T-helper 2 cell treated with Interferon-gamma antibody and Interleukin-4, amounts not matched to agents 100 ng/mL and 5 ng/mL, for 36 hours (primary cell): ENCODE data around the gene CLDN7. TPM values are rescaled to one million over a fixed set of nuclear protein-coding genes. Genes with fewer than 3 reads are reported as not detected.

Experiments used
- total RNA-seq: library from RNA; stranded (reverse); gene quantifications from 2 replicates; pipeline ENCODE4 v1.2.3, GENCODE V29; 2022

Gene CLDN7
- total RNA-seq, 1 donor from 2014 or later: 0.32 TPM

Other genes with a start within 250 kb of the CLDN7 start
- 138 and 139 TPM in 2 replicates for gene RNASEK, start 249.9 kb downstream of the CLDN7 start, total RNA-seq
- 0.36 and 0.39 TPM in 2 replicates for gene BCL6B, start 239.4 kb downstream of the CLDN7 start, total RNA-seq
- gene SLC16A13, start 226.5 kb downstream of the CLDN7 start, total RNA-seq: 19.5 and 19.9 TPM in 2 replicates
- 0.09 TPM in 2 replicates for gene SLC16A11, start 218.4 kb downstream of the CLDN7 start, total RNA-seq
- gene CLEC10A, start 182.2 kb downstream of the CLDN7 start, total RNA-seq: not detected in 2 replicates
- gene ASGR2, start 147.7 kb downstream of the CLDN7 start, total RNA-seq: not detected in 2 replicates
- gene ASGR1, start 83.1 kb downstream of the CLDN7 start, total RNA-seq: 0.91 and 1.8 TPM in 2 replicates
- 9.1 and 9.6 TPM in 2 replicates for gene DLG4, start 42.6 kb downstream of the CLDN7 start, total RNA-seq
- gene ACADVL, start 42.5 kb downstream of the CLDN7 start, total RNA-seq: 340 and 346 TPM in 2 replicates
- gene DVL2, start 28.0 kb downstream of the CLDN7 start, total RNA-seq: 46.4 and 51.1 TPM in 2 replicates
- 53.4 and 55.1 TPM in 2 replicates for gene PHF23, start 23.0 kb downstream of the CLDN7 start, total RNA-seq
- gene GABARAP, start 20.0 kb downstream of the CLDN7 start, total RNA-seq: 223 and 242 TPM in 2 replicates
- gene CTDNEP1, start 10.7 kb downstream of the CLDN7 start, total RNA-seq: 170 and 179 TPM in 2 replicates
- gene ELP5, start 10.3 kb downstream of the CLDN7 start, total RNA-seq: 56.5 and 57.8 TPM in 2 replicates
- 0.07 TPM in 1 of 2 replicates, not detected in the other for gene SLC2A4, start 19.2 kb upstream of the CLDN7 start, total RNA-seq
- gene YBX2, start 32.2 kb upstream of the CLDN7 start, total RNA-seq: 1.3 and 1.4 TPM in 2 replicates
- gene EIF5A, start 45.1 kb upstream of the CLDN7 start, total RNA-seq: 709 TPM in 2 replicates
- gene GPS2, start 52.9 kb upstream of the CLDN7 start, total RNA-seq: 78.5 and 83.2 TPM in 2 replicates
- 38.5 and 44.1 TPM in 2 replicates for gene NEURL4, start 66.9 kb upstream of the CLDN7 start, total RNA-seq
- gene ACAP1, start 74.1 kb upstream of the CLDN7 start, total RNA-seq: 580 and 590 TPM in 2 replicates
- 8.2 TPM in 2 replicates for gene KCTD11, start 89.7 kb upstream of the CLDN7 start, total RNA-seq
- not detected in 2 replicates for gene TMEM95, start 92.7 kb upstream of the CLDN7 start, total RNA-seq
- 1.2 and 1.4 TPM in 2 replicates for gene TNK1, start 118.6 kb upstream of the CLDN7 start, total RNA-seq
- gene PLSCR3, start 132.0 kb upstream of the CLDN7 start, total RNA-seq: 141 and 147 TPM in 2 replicates
- 54.3 and 56.3 TPM in 2 replicates for gene TMEM256, start 141.6 kb upstream of the CLDN7 start, total RNA-seq
- gene NLGN2, start 145.4 kb upstream of the CLDN7 start, total RNA-seq: 1.2 TPM in 2 replicates
- not detected in 2 replicates for gene SPEM1, start 157.8 kb upstream of the CLDN7 start, total RNA-seq
- not detected in 2 replicates for gene SPEM2, start 163.1 kb upstream of the CLDN7 start, total RNA-seq
- gene SPEM3, start 166.4 kb upstream of the CLDN7 start, total RNA-seq: not detected in 2 replicates
- 14.4 TPM in 2 replicates for gene TMEM102, start 173.0 kb upstream of the CLDN7 start, total RNA-seq
- 5.6 and 5.8 TPM in 2 replicates for gene FGF11, start 177.0 kb upstream of the CLDN7 start, total RNA-seq
- 11.0 and 11.4 TPM in 2 replicates for gene CHRNB1, start 182.6 kb upstream of the CLDN7 start, total RNA-seq
- 21.6 and 22.3 TPM in 2 replicates for gene ZBTB4, start 217.2 kb upstream of the CLDN7 start, total RNA-seq
- not detected in 2 replicates for gene SLC35G6, start 219.0 kb upstream of the CLDN7 start, total RNA-seq
- gene POLR2A, start 221.9 kb upstream of the CLDN7 start, total RNA-seq: 192 and 200 TPM in 2 replicates